Right lobe of liver (tissue), 6 donors: ENCODE data around the gene WBP1. TPM values are rescaled to one million over a fixed set of nuclear protein-coding genes. Genes with fewer than 3 reads are reported as not detected.
A peak's percentile ranks its signal among the peaks of the same experiment; 100 is the strongest.

Experiments
- ATAC-seq, 4 donors: fragments of 200-7000 bp; cut with Tn5 transposase; one replicate each; pipeline ENCODE4 v1.9.1; 2020; ENCODE audit warnings: mild to moderate bottlenecking in 4 of 4, moderate library complexity in 4 of 4
- DNase-seq, 3 donors: peaks; one replicate each; pipeline ENCODE4 v3.0.0-alpha.2; 2020
- H3K27ac ChIP-seq, 3 donors: fragments of 200-600 bp; one replicate each; pipeline ENCODE4 v1.8.0; 2022
- H3K27me3 ChIP-seq, 2 donors: fragments of 200-600 bp; one replicate each; pipeline ENCODE4 v1.8.0; 2022
- H3K36me3 ChIP-seq, 4 donors: fragments of 200-600 bp; sonication (generic) in 1 of 4; one replicate each; pipeline versions ENCODE4 v1.5.1 to v1.8.0; 2017 to 2022; ENCODE audit warnings: control low read depth in 1 of 4
- H3K4me1 ChIP-seq, 4 donors: fragments of 200-600 bp; sonication (generic) in 1 of 4; one replicate each; pipeline versions ENCODE4 v1.5.1 to v1.8.0; 2017 to 2022; ENCODE audit warnings: control low read depth in 1 of 4
- H3K4me3 ChIP-seq, 3 donors: fragments of 200-600 bp; one replicate each; pipeline ENCODE4 v1.8.0; 2022
- H3K9me3 ChIP-seq, 4 donors: fragments of 200-600 bp; sonication (generic) in 1 of 4; one replicate each; pipeline versions ENCODE4 v1.5.1 to v1.8.0; 2017 to 2022; ENCODE audit warnings: control low read depth in 1 of 4
- POLR2A ChIP-seq: fragments of 450-650 bp; IDR thresholded peaks from one replicate; pipeline ENCODE4 v1.6.1; 2017; ENCODE audit warnings: antibody characterized with exemption, mild to moderate bottlenecking
- WGBS: methylation state at CpG from one replicate; pipeline ENCODE4 v1.1.6; 2018; ENCODE audit warnings: low coverage, low lambda C conversion rate; ENCODE audit not compliant: insufficient coverage; ENCODE audit errors: missing lambda C conversion rate; 5-methylcytosine and 5-hydroxymethylcytosine counted together
- intact Hi-C, 2 donors: fragments of 100-400 bp; cut with DNase I; formaldehyde crosslinking; loops; one replicate each; pipeline versions ENCODE4 v1.11.2 to v1.14.1; 2022
- total RNA-seq, 6 experiments: library from RNA; depleted of rRNA in 2 of 6; stranded (reverse); fragments of >200 nt in 2 of 6; fragmentation: NEBNext Ultra II Directional in 3 of 6; extraction: Animal tissue kit (Norgen Biotek cat#: 25700) in 3 of 6; gene quantifications; one replicate each; pipeline versions ENCODE4 v1.1.0 to v1.2.4, GENCODE V29; 2016 to 2023
- TF ChIP-seq, protein P1 (sequence below), 4 donors: fragments of 200-600 bp in 3 of 4; fragments of 450-650 bp in 1 of 4; IDR thresholded peaks; one replicate each; pipeline versions ENCODE4 v1.5.1 to v1.8.0; 2016 to 2022; ENCODE audit warnings: antibody characterized with exemption in 4 of 4, mild to moderate bottlenecking in 2 of 4
- donor health status: DM: no; HTN: yes; CAD: no.
- donor health status: DM: no; HTN: no; CAD: no.
- donor health status: DM: no; HTN: no; CAD: no.
- donor health status: DM: no; HTN: yes; CAD: no.
- donor health status: DM: no; HTN: yes; CAD: no.

Gene WBP1
- total RNA-seq, 6 experiments from 2014 or later, result 29.6 to 37.6 (median 32.2) TPM

- no peaks in the 10 kb centered on the region for H3K27me3 ChIP-seq
- intact Hi-C loops, result no loop called here
- ATAC-seq (no peak), DNase-seq (no peak)
- no peaks in the 10 kb centered on the region for H3K9me3 ChIP-seq
- no peak for TF ChIP-seq POLR2A
- TF ChIP-seq, protein P1, sequence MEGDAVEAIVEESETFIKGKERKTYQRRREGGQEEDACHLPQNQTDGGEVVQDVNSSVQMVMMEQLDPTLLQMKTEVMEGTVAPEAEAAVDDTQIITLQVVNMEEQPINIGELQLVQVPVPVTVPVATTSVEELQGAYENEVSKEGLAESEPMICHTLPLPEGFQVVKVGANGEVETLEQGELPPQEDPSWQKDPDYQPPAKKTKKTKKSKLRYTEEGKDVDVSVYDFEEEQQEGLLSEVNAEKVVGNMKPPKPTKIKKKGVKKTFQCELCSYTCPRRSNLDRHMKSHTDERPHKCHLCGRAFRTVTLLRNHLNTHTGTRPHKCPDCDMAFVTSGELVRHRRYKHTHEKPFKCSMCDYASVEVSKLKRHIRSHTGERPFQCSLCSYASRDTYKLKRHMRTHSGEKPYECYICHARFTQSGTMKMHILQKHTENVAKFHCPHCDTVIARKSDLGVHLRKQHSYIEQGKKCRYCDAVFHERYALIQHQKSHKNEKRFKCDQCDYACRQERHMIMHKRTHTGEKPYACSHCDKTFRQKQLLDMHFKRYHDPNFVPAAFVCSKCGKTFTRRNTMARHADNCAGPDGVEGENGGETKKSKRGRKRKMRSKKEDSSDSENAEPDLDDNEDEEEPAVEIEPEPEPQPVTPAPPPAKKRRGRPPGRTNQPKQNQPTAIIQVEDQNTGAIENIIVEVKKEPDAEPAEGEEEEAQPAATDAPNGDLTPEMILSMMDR (IDR thresholded peaks at IDR 0.05), result no peak
- peaks cover 0 to 75% (median 25%) of the 10 kb centered on the region in 4 donors for H3K4me1 ChIP-seq
- H3K36me3 ChIP-seq, result peaks cover 0 to 32% (median 9%) of the 10 kb centered on the region in 4 donors
- no peak overlapping the region for H3K27ac ChIP-seq
- WGBS, result 60% methylated on average over 1 of the region's 3 CpGs
- H3K4me3 ChIP-seq, result no peak overlapping the region
These were observed 35.3 kb downstream of the WBP1 start for GRCh38 chr2:74493546-74493945.

DNA sequence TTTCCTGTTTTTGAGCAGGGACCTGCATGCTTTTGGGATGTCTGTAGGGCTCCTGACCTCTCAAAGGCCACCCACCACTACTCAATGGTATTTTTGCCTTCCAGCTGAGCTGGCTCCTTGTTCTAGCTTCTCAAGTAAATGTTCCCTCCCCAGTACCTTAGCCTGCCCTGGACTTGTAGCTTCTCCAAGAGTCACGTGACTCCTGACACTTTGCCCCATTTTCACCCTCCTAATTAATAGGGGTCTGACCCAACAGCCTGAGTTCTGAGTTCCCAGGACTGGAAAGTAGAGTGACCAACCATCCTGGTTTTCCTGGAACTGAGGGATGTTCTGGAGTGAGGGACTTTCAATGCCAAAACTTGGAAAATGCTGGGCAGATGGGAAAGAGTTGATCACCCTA is 37.2 kb downstream of the WBP1 start:
- H3K36me3 ChIP-seq, result peaks cover 0 to 32% (median 9%) of the 10 kb centered on the region in 4 donors
- H3K27me3 ChIP-seq, result no peaks in the 10 kb centered on the region
- WGBS, result 73% methylated on average over 1 of the region's 1 CpG
- peaks cover 0 to 75% (median 28%) of the 10 kb centered on the region in 4 donors for H3K4me1 ChIP-seq
- no peak for ATAC-seq
- intact Hi-C loops, result no loop called here
- H3K27ac ChIP-seq, result no peak overlapping the region
- no peak overlapping the region for H3K4me3 ChIP-seq
- DNase-seq, result no peak
- no peaks in the 10 kb centered on the region for H3K9me3 ChIP-seq
- TF ChIP-seq POLR2A, result no peak
- TF ChIP-seq, protein P1 (IDR thresholded peaks at IDR 0.05), result no peak

- 34% methylated on average over 15 of the region's 19 CpGs for WGBS
- Histone ChIP-seq H3K27ac (peak overlapping the region in 1 of 3 donors; percentile 66), H3K27me3 (no peaks in the 10 kb centered on the region), H3K4me1 (peaks cover 0 to 70% (median 21%) of the 10 kb centered on the region in 4 donors), H3K4me3 (peak overlapping the region in 2 of 3 donors; percentile 37 to 55), H3K36me3 (peaks cover 0 to 17% (median 7%) of the 10 kb centered on the region in 4 donors), H3K9me3 (no peaks in the 10 kb centered on the region)
- intact Hi-C loops, result no loop called here
- ATAC-seq (no peak), DNase-seq (no peak)
- TF ChIP-seq, protein P1 (IDR thresholded peaks at IDR 0.05), result no peak
- TF ChIP-seq POLR2A, result no peak
These were observed 38.9 kb downstream of the WBP1 start for GRCh38 chr2:74496997-74497776.

DNA sequence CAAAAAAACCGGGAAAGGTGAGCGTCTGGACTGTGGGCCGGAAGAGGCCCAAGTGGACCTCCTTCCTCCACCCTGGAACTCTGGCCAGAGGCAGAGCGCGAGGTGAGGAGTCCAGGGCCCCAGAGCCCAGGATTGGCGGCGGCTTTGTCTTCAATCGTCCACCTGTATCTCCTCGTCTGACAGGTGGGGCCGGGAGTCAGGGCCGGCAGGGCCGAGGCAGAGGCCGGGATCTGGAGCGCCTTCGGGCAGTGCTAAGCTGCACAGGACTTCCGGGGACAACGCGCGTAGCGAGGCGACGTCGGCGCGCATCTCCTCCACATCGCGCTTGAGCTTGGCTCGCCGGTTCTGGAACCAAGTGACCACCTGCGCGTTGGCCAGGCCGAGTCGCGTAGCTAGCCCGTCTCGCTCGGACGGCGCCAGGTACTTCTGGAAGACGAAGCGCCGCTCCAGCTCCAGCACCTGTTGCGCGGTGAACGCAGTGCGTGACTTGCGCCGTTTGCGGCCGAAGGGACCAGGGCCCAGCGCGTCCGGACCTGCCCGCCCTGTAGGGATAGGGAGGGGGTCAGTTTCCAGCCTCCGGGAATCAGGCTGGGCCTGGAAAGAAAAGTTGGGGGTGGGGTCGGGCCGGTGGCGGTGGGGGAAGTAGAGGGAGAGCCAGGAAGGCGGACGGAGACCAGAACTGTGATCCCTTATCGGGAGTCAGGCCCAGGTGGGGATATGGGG is 39.7 kb downstream of the WBP1 start:
- ATAC-seq, result peak; percentile 6 to 29 (median 16)
- Histone ChIP-seq H3K4me1 (peaks cover 0 to 63% (median 17%) of the 10 kb centered on the region in 4 donors), H3K9me3 (no peaks in the 10 kb centered on the region), H3K36me3 (peaks cover 0 to 10% (median 5%) of the 10 kb centered on the region in 4 donors), H3K27me3 (no peaks in the 10 kb centered on the region), H3K4me3 (peak overlapping the region; percentile 37 to 55 (median 44)), H3K27ac (peak overlapping the region in 2 of 3 donors; percentile 5 to 66)
- intact Hi-C loops, result no loop called here
- TF ChIP-seq, protein P1 (IDR thresholded peaks at IDR 0.05), result no peak
- TF ChIP-seq POLR2A, result no peak
- WGBS, result 22% methylated on average over 11 of the region's 61 CpGs
- DNase-seq, result peak in 2 of 3 donors; percentile 55 to 59
